Spleen (tissue), 11 donors: Measurements from ENCODE around the gene HIP1. TPM values are rescaled to one million over a fixed set of nuclear protein-coding genes. Genes with fewer than 3 reads are reported as not detected.

Experiments used
- DNase-seq: peaks from one replicate; pipeline ENCODE4 v3.0.0-alpha.2; 2020
- H3K27ac ChIP-seq, 8 donors: fragments of 200-600 bp; sonication (generic) in 7 of 8; 1 replicate in 4 of 8; 2 replicates in 4 of 8; pipeline versions ENCODE4 v1.5.0 to v1.8.0; 2016 to 2021; ENCODE audit warnings: inconsistent platforms in 4 of 8, mild to moderate bottlenecking in 4 of 8, moderate library complexity in 1 of 8
- H3K27me3 ChIP-seq, 7 donors: fragments of 200-600 bp; sonication (generic) in 6 of 7; replicated peaks in 1 of 7; 1 replicate in 4 of 7; 2 replicates in 3 of 7; pipeline versions ENCODE4 v1.5.0 to v1.8.0; 2016 to 2021; ENCODE audit warnings: inconsistent platforms in 3 of 7, mild to moderate bottlenecking in 1 of 7
- H3K36me3 ChIP-seq, 6 donors: fragments of 200-600 bp; sonication (generic) in 5 of 6; 1 replicate in 4 of 6; 2 replicates in 2 of 6; pipeline versions ENCODE4 v1.5.0 to v1.8.0; 2016 to 2021; ENCODE audit warnings: inconsistent platforms in 2 of 6
- H3K4me1 ChIP-seq, 6 donors: fragments of 200-600 bp; sonication (generic) in 5 of 6; 1 replicate in 3 of 6; 2 replicates in 3 of 6; pipeline versions ENCODE4 v1.5.0 to v1.8.0; 2016 to 2021; ENCODE audit warnings: inconsistent platforms in 3 of 6
- H3K4me3 ChIP-seq, 8 donors: fragments of 200-600 bp; sonication (generic) in 7 of 8; 1 replicate in 4 of 8; 2 replicates in 4 of 8; pipeline versions ENCODE4 v1.5.0 to v1.8.0; 2016 to 2021; ENCODE audit warnings: inconsistent platforms in 4 of 8, mild to moderate bottlenecking in 4 of 8, moderate library complexity in 2 of 8
- H3K9me3 ChIP-seq, 8 donors: fragments of 200-600 bp; sonication (generic) in 7 of 8; 1 replicate in 4 of 8; 2 replicates in 4 of 8; pipeline versions ENCODE4 v1.5.0 to v1.8.0; 2016 to 2021; ENCODE audit warnings: inconsistent platforms in 4 of 8
- CTCF ChIP-seq, 11 experiments: fragments of 200-600 bp in 7 of 11; fragments of 450-650 bp in 4 of 11; sonication (generic) in 4 of 11; IDR thresholded peaks in 8 of 11; conservative IDR thresholded peaks in 3 of 11; 1 replicate in 7 of 11; 2 replicates in 4 of 11; pipeline versions ENCODE4 v1.4.0 to v1.8.0; 2016 to 2021; ENCODE audit warnings: antibody characterized with exemption in 11 of 11, inconsistent platforms in 4 of 11, mild to moderate bottlenecking in 1 of 11
- POLR2A ChIP-seq, 3 donors: fragments of 450-650 bp; IDR thresholded peaks; one replicate each; pipeline ENCODE4 v1.5.1; 2017; ENCODE audit warnings: antibody characterized with exemption in 3 of 3, mild to moderate bottlenecking in 1 of 3
- POLR2AphosphoS5 ChIP-seq, 3 donors: sonication (generic); formaldehyde crosslinking; IDR thresholded peaks; one replicate each; pipeline ENCODE4 v1.5.1; 2017; ENCODE audit warnings: antibody characterized with exemption in 3 of 3
- WGBS, 5 donors: extraction: QIAGEN DNeasy Blood & Tissue Kit in 3 of 5; methylation state at CpG; one replicate each; pipeline versions ENCODE4 v1.1.5 to v1.1.7; 2013 to 2018; 5-methylcytosine and 5-hydroxymethylcytosine counted together
- intact Hi-C: fragments of 100-400 bp; cut with DNase I; formaldehyde crosslinking; loops from one replicate; pipeline ENCODE4 v1.15.0; 2023; ENCODE audit warnings: low total_unique reads
- polyA plus RNA-seq, 3 donors: library from polyadenylated mRNA; stranded (reverse); fragments of 200-250 nt; gene quantifications; one replicate each; pipeline ENCODE4 v1.2.1, GENCODE V29; 2013
- total RNA-seq, 7 donors: library from RNA; depleted of rRNA in 3 of 7; stranded (reverse); fragments of >200 nt in 3 of 7; fragmentation: NEBNext Ultra II Directional in 4 of 7; extraction: Animal tissue kit (Norgen Biotek cat#: 25700) in 4 of 7; gene quantifications; one replicate each; pipeline versions ENCODE4 v1.1.0 to v1.2.1, GENCODE V29; 2016 to 2021
- donor health status: healthy with polysubstance abuse.
- donor health status: DM: no; HTN: no; CAD: no; lungs with moderate emphysema.
- donor health status: DM: no; HTN: no; CAD: no.
- donor health status: Bipolar disorder and iron deficiency.
- donor health status: healthy.
- donor health status: DM: no; HTN: no; CAD: no.
- donor health status: DM: yes; HTN: yes; CAD: no.

The HIP1 gene
- total and polyA plus RNA-seq, 10 donors, result 3.4 to 52.6 (median 35.1) TPM

GRCh38 chr7:75712517-75713361 lies 26.0 kb downstream of the HIP1 start:
- 74 to 78% (median 75%) methylated on average over 4 of the region's 4 CpGs for WGBS, 5 donors
- Histone ChIP-seq H3K4me3 (no peak overlapping the region), H3K4me1 (peaks cover 14 to 34% (median 27%) of the 10 kb centered on the region in 6 donors), H3K9me3 (peaks cover 0 to 30% (median 24%) of the 10 kb centered on the region in 8 donors), H3K36me3 (no peaks in the 10 kb centered on the region), H3K27ac (peak overlapping the region in 6 of 8 donors; percentile 50 to 70 (median 64)), H3K27me3 (no peaks in the 10 kb centered on the region)
- intact Hi-C loops, result no loop called here
- no peak for TF ChIP-seq POLR2A (IDR thresholded peaks at IDR 0.05)
- no peak for TF ChIP-seq CTCF (IDR thresholded peaks at IDR 0.05 in 8 of 11, conservative IDR thresholded peaks at IDR 0.05 in 3 of 11)
- no peak for TF ChIP-seq POLR2AphosphoS5 (IDR thresholded peaks at IDR 0.05)
- DNase-seq, result peak; percentile 9

- no peaks in the 10 kb centered on the region for H3K36me3 ChIP-seq
- H3K9me3 ChIP-seq, result peaks cover 0 to 30% (median 24%) of the 10 kb centered on the region in 8 donors
- WGBS, 5 donors, result 12 to 20% (median 17%) methylated on average over 10 of the region's 10 CpGs
- intact Hi-C loops, result no loop called here
- peaks cover 14 to 34% (median 27%) of the 10 kb centered on the region in 6 donors for H3K4me1 ChIP-seq
- peak overlapping the region in 7 of 8 donors; percentile 49 to 70 (median 64) for H3K27ac ChIP-seq
- peak; percentile 57 for DNase-seq
- H3K27me3 ChIP-seq, result no peaks in the 10 kb centered on the region
- no peak for TF ChIP-seq POLR2A (IDR thresholded peaks at IDR 0.05)
- TF ChIP-seq CTCF (IDR thresholded peaks at IDR 0.05 in 8 of 11, conservative IDR thresholded peaks at IDR 0.05 in 3 of 11), result no peak
- peak in 1 of 3 donors; percentile 5 for TF ChIP-seq POLR2AphosphoS5 (IDR thresholded peaks at IDR 0.05)
- H3K4me3 ChIP-seq, result no peak overlapping the region
These were observed 26.9 kb downstream of the HIP1 start for GRCh38 chr7:75711656-75712514.

GRCh38 chr7:75711076-75711475 lies 27.7 kb downstream of the HIP1 start:
- Histone ChIP-seq H3K36me3 (no peaks in the 10 kb centered on the region), H3K4me1 (peaks cover 14 to 34% (median 27%) of the 10 kb centered on the region in 6 donors), H3K27me3 (no peaks in the 10 kb centered on the region), H3K9me3 (peaks cover 0 to 30% (median 24%) of the 10 kb centered on the region in 8 donors), H3K27ac (peak overlapping the region in 7 of 8 donors; percentile 49 to 70 (median 64)), H3K4me3 (no peak overlapping the region)
- DNase-seq, result no peak
- TF ChIP-seq CTCF (IDR thresholded peaks at IDR 0.05 in 8 of 11, conservative IDR thresholded peaks at IDR 0.05 in 3 of 11), result no peak
- no peak for TF ChIP-seq POLR2AphosphoS5 (IDR thresholded peaks at IDR 0.05)
- no peak for TF ChIP-seq POLR2A (IDR thresholded peaks at IDR 0.05)
- intact Hi-C loops, result no loop called here
